NCI-H748 (cell line): Measurements from ENCODE around the gene KLK8.

Source experiments
- DNase-seq: peaks from one replicate; lab custom pipeline; 2025; ENCODE audit not compliant: unreplicated experiment; lab: John Stamatoyannopoulos, UW

Gene KLK8

DNA sequence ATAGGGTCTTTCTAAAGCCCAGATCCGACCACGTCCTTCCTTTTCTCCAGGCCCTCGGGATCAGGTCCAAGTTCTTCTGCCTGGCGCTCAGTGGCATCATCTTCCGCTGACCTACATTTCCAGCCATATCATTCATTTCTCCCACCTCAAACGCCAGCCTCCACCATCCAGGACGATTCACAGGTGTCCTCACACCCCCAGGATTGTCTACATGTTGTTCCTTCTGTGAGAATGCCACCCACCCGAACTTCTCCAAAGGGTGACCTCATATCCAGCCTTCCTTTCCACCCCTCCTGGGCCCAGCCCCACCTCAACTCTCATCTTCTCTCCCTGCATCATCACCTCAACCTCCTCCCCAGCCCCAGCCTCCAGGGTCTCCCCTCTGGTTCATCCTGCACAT, 43.8 kb downstream of the KLK8 start:
- DNase-seq: no peak

DNA sequence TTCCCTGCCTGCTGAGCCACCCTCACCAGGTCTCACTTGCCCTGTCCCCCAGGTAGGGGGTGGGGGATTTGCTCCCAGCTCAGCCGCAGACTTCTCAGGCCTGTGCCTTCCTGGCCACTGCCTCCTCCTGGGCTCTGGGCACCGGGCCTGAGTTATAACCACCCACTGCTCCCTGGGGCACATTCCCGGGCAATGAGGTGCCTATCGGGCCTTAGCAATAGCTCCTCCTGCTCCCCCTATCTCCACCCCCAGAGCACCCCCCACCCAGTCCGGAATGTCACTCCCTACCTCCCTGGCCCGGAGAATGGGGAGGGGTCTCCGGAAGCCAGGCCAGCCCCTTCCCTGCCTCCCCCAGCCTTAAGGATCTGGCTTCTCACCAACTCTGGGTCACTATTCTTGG, 48.5 kb downstream of the KLK8 start, which contains the start of gene KLK5:
Gene KLK5 (minus strand): TSS at position 129 of the 400 bp plus-strand sequence. CDS start 381 bp downstream, outside the sequence.
- no peak for DNase-seq

DNA sequence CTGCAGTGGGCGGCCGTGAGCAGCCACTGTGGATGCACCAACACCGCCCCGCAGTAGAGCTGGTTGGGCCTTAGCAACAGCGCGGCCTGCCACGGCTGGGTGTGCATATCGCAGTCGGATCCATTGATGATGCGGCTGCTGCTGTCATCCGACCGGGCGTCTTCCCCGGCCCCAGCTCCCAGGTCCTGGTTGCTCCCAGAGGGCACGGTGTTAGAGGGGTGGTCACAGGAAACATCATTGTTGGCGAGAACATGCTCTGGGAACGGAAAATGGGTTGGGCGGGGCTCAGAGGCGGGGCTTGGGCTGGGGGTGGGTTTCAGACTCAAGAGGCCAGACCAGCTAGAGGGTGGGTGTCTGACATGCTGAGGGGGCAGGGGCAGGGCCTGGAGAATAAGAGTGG, 51.5 kb downstream of the KLK8 start:
- DNase-seq: no peak

DNA sequence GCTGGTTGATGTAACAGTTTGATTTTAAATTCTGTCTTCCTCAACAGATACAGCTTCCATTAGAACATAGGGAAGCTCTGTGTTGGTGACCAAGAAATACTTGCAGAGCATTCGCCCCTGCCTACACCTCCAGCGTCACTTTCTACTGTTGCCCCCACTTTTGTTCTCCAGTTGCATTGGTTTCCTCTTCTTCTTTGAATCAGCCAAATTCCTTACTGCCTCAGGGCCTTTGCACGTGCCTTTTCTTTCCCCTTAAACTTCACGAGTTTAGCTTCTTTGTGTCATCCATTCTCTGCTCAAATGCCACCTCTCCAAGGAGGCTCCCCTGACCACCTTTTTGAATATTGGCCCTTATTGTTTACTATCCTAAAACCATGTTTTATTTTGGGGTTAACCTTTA, 54.3 kb downstream of the KLK8 start:
- no peak for DNase-seq
